SK-N-MC (cell line): ENCODE data around the gene ZNF221.
A peak's percentile ranks its signal among the peaks of the same experiment; 100 is the strongest.

Source experiments
- DNase-seq: peaks from one replicate; pipeline ENCODE4 v3.0.0-alpha.2; 2011; ENCODE audit warnings: low read depth, low spot score
- H3K27ac ChIP-seq: fragments of 200-600 bp; sonication (generic); 2 replicates; pipeline ENCODE4 v1.5.1; 2016; ENCODE audit warnings: mixed run types
- H3K36me3 ChIP-seq: fragments of 200-600 bp; sonication (generic); 2 replicates; pipeline ENCODE4 v1.6.1; 2017; ENCODE audit warnings: antibody characterized with exemption, low read length, mixed read lengths; ENCODE audit not compliant: insufficient read depth
- H3K4me3 ChIP-seq: fragments of 200-600 bp; sonication (generic); 2 replicates; pipeline ENCODE4 v1.5.1; 2016
- H3K9ac ChIP-seq: fragments of 200-600 bp; sonication (generic); 2 replicates; pipeline ENCODE4 v1.8.0; 2017; ENCODE audit warnings: mixed run types, mixed read lengths; ENCODE audit not compliant: insufficient read length
- H3K9me3 ChIP-seq: fragments of 200-600 bp; sonication (generic); 2 replicates; pipeline ENCODE4 v1.6.1; 2017; ENCODE audit warnings: low read depth, mild to moderate bottlenecking, antibody characterized with exemption, low read length, moderate library complexity, mixed read lengths
- EZH2 ChIP-seq: fragments of 200-600 bp; sonication (generic); IDR thresholded peaks from one replicate; pipeline ENCODE4 v1.6.1; 2017; ENCODE audit warnings: antibody characterized with exemption
- FOXP2 ChIP-seq: optimal IDR thresholded peaks from 2 replicates; pipeline ENCODE3; 2011; ENCODE audit warnings: mild to moderate bottlenecking, moderate library complexity; ENCODE audit not compliant: insufficient read depth; ENCODE audit errors: extremely low read length, control extremely low read depth
- POLR2AphosphoS5 ChIP-seq: IDR thresholded peaks from 2 replicates; pipeline ENCODE4 v1.6.1; 2012; ENCODE audit warnings: mild to moderate bottlenecking, low read depth, low read length, borderline replicate concordance

Gene ZNF221

GRCh38 chr19:43950834-43951645 lies at the start of gene ZNF221:
Gene ZNF221 (plus strand): TSS chr19:43951228. CDS start chr19:43962727, 11,499 bp downstream.
- TF ChIP-seq EZH2 (no peak), POLR2AphosphoS5 (peak; percentile 71)
- peak within 1 kb of the TSS; percentile 15; the same call in 1 of the 2 replicates for H3K27ac ChIP-seq
- H3K9ac ChIP-seq, result peak within 1 kb of the TSS; percentile 78
- DNase-seq, result peak; percentile 47
- H3K9me3 ChIP-seq, result no peaks in the 10 kb centered on the region
- H3K4me3 ChIP-seq, result peak within 1 kb of the TSS; percentile 92
- H3K36me3 ChIP-seq, result no peaks in the 10 kb centered on the region

DNA sequence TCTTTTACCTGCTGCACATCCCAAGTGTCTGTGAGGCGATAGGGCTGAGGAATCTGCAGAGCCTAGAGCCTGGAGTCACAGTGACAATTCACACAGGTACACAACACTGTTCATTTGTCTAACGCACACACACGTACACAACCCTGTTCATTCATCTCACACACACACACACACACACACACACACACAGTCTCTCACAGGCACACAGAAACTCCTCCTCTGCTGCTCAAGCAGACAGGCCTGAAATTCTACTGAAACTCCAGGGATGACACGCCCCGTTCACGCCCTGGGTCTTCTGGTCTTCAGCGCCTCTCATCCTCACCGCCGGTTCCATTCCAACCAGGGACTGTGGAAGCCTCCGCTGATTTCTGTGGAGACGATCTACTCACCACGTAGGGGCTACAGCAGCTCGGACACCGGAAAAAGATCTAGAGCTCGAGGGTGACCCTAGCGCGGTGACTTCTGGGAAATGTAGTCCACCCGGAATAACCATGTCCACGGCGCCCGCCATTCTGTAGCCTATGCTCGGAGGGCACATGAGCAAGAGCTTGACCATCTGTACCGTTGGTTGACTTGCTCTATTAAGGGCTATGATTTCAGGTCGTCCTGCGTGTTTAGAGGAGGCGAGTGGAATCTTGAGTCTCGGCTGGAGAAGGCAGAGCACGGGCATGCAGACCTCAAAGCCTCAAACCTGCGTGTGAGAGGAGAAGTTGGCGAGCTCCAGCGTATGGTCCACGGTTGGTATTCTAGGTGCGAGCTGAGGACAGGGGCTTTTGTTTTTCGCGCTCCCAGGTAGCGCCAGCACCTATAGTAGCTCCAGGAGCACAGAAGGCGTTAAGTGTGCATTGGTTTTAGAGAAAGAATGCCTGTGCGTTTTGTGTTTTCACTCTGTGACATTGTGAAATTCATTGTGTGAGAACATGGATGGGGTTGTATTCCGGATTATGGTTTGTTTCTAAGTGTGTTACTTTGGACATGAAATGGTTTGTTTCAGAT lies 49.3 kb upstream of the ZNF221 start:
- H3K4me3 ChIP-seq, result no peak overlapping the region
- no peak overlapping the region for H3K9ac ChIP-seq
- H3K9me3 ChIP-seq, result no peaks in the 10 kb centered on the region

GRCh38 chr19:43902399-43902798 lies 48.6 kb upstream of the ZNF221 start:
- no peaks in the 10 kb centered on the region for H3K36me3 ChIP-seq
- no peak overlapping the region for H3K27ac ChIP-seq
- no peaks in the 10 kb centered on the region for H3K9me3 ChIP-seq
- H3K4me3 ChIP-seq, result no peak overlapping the region
- no peak overlapping the region for H3K9ac ChIP-seq
- DNase-seq, result no peak
- no peak for TF ChIP-seq POLR2AphosphoS5
- no peak for TF ChIP-seq EZH2
- no peak for TF ChIP-seq FOXP2

More for the DNA sequence above, 49.3 kb upstream of the ZNF221 start:
- TF ChIP-seq POLR2AphosphoS5 (no peak), FOXP2 (no peak), EZH2 (no peak)
- Histone ChIP-seq H3K27ac (no peak overlapping the region), H3K36me3 (no peaks in the 10 kb centered on the region)
- no peak for DNase-seq

DNA sequence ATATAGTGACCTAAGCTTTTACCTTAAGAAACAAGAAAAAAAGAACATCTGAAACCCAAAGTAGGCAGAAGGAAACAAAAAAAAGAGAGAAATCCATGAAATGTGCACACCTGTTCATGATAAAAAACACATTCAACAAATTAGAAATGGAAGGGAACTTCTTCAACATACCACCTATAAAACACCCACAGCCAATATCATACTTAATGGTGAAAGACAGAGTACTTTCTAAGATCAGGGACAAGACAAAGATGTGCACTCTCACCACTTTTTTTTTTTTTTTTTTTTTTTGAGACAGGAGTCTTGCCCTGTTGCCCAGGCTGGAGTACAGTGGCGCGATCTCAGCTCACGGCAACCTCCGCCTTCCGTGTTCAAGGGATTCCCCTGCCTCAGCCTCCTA lies 45.1 kb upstream of the ZNF221 start:
- Histone ChIP-seq H3K4me3 (no peak overlapping the region), H3K9me3 (no peaks in the 10 kb centered on the region), H3K9ac (no peak overlapping the region), H3K36me3 (no peaks in the 10 kb centered on the region), H3K27ac (no peak overlapping the region)
- DNase-seq, result no peak
- TF ChIP-seq FOXP2 (no peak), POLR2AphosphoS5 (no peak), EZH2 (no peak)

DNA sequence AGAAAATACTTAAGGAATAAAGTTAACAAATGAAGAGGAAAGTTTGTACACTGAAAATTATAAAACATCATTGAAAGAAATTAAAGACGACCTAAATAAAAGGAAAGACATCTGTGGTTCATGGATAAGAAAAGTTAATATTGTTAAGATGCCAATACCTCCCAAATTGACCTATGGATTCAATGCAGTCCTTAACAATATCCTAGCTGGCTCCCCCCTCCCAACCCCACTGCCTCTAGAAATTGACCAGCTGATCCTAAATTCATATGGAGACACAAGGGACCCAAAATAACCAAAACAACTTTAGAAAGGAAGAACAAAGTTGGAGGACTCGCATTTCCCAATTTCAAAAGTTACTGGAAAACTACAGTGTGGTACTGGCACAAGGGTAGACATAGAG lies 44.3 kb upstream of the ZNF221 start:
- DNase-seq, result no peak

DNA sequence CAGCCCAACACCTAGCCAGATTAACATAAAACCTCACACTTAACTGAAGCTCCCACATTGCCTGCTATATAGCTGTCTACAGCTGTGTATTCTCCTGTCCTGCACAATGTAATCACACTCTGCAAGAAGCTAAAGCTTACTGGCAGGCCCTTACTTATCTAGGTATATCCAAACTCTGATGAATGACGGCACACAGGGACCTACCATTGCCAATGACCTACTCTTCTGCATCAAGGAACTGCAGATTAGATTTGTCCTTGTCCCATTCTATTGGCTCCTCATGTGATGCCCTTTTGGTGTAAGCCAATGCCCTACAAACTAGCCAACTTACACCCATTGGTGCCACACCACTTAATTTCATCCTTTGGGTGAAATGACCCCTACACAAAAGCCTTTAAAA lies 42.4 kb upstream of the ZNF221 start:
- Histone ChIP-seq H3K9me3 (peaks cover 13% of the 10 kb centered on the region), H3K27ac (no peak overlapping the region), H3K36me3 (peaks cover 8% of the 10 kb centered on the region), H3K4me3 (no peak overlapping the region), H3K9ac (no peak overlapping the region)
- no peak for DNase-seq
- no peak for TF ChIP-seq POLR2AphosphoS5
- TF ChIP-seq EZH2, result no peak
- TF ChIP-seq FOXP2, result no peak

More for the DNA sequence above, 44.3 kb upstream of the ZNF221 start:
- no peak overlapping the region for H3K9ac ChIP-seq
- H3K36me3 ChIP-seq, result no peaks in the 10 kb centered on the region
- H3K9me3 ChIP-seq, result 0 out of 2 replicates have a peak, but pooled peaks cover 4% of the 10 kb centered on the region
- TF ChIP-seq FOXP2 (no peak), EZH2 (no peak), POLR2AphosphoS5 (no peak)
- no peak overlapping the region for H3K27ac ChIP-seq
- H3K4me3 ChIP-seq, result no peak overlapping the region

- no peak for TF ChIP-seq EZH2
- TF ChIP-seq FOXP2, result no peak
- no peak for TF ChIP-seq POLR2AphosphoS5
- no peak overlapping the region for H3K9ac ChIP-seq
- H3K9me3 ChIP-seq, result peaks cover 33% of the 10 kb centered on the region
- peaks cover 30% of the 10 kb centered on the region for H3K36me3 ChIP-seq
- H3K4me3 ChIP-seq, result no peak overlapping the region
- no peak for DNase-seq
- H3K27ac ChIP-seq, result no peak overlapping the region
Observed at GRCh38 chr19:43910884-43911283, 40.1 kb upstream of the ZNF221 start.

DNA sequence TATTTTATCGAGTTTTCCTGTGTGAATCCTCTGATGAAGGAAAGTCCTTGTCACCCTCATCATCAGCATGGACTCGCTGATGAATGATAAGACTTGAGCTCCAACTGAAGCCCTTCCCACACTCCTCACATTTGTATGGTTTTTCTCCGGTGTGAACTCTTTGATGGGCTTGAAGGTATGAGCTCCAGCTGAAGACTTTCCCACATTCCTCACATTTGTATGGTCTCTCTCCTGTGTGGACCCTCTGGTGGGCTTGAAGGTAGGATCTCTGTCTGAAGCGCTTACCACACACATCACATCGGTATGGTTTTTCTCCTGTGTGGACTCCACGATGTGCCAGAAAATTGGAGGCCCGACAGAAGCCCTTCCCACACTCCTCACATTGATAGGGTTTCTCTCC lies 37.6 kb upstream of the ZNF221 start:
- DNase-seq, result no peak
- H3K4me3 ChIP-seq, result no peak overlapping the region
- peaks cover 33% of the 10 kb centered on the region for H3K9me3 ChIP-seq
- H3K27ac ChIP-seq, result no peak overlapping the region
- H3K36me3 ChIP-seq, result peaks cover 55% of the 10 kb centered on the region
- H3K9ac ChIP-seq, result no peak overlapping the region
- no peak for TF ChIP-seq POLR2AphosphoS5
- TF ChIP-seq EZH2, result no peak
- TF ChIP-seq FOXP2, result no peak
